Peyer's patch (tissue), 4 donors: ENCODE results near the gene DDI2.

Source experiments
- CTCF ChIP-seq, 6 experiments: fragments of 450-650 bp in 4 of 6; fragments of 200-600 bp in 2 of 6; sonication (generic) in 1 of 6; IDR thresholded peaks; one replicate each; pipeline ENCODE4 v1.5.1; 2017 to 2019; ENCODE audit warnings: antibody characterized with exemption in 6 of 6, mild to moderate bottlenecking in 3 of 6, moderate library complexity in 1 of 6
- POLR2A ChIP-seq, 2 donors: fragments of 450-650 bp; IDR thresholded peaks; one replicate each; pipeline ENCODE4 v1.5.1; 2017; ENCODE audit warnings: antibody characterized with exemption in 2 of 2, mild to moderate bottlenecking in 2 of 2, moderate library complexity in 2 of 2

- TF ChIP-seq POLR2A (IDR thresholded peaks at IDR 0.05) (no peak), CTCF (IDR thresholded peaks at IDR 0.05) (no peak)
Observed at GRCh38 chr1:15626269-15626950, 9.2 kb downstream of the DDI2 start.
